ENCODE measurements around the gene CLEC12A.

CLEC12A gene

DNA sequence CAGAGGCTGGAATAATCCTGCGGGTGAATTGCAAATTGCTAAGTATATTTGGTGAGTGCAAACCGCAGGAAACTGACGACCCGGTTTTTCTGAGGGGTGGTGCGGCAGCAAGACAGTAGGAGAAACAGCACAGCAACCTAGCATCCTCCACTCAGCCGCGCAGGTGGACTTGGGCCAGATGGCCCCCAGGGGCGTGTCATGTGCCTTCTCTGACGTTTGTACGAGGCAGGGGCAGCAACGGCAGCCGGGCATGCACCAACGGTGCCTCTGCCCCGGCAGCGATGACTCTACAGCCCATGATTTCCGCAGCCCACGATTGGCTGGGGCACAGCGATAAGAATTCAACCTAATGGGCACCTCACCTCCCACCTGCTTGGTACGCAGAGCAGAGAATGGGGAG, 28.0 kb upstream of the CLEC12A start:
- H3K79me2 ChIP-seq (ENCODE audit: low read length): no peaks in the 10 kb centered on the region
- no peaks in the 10 kb centered on the region for H3K9me3 ChIP-seq (ENCODE audit: insufficient read depth, low read length)
- H3K36me3 ChIP-seq (replicated peaks; ENCODE audit: low read depth, low read length): no peaks in the 10 kb centered on the region
- H3K9ac ChIP-seq (ENCODE audit: low read length): no peak overlapping the region
- TF ChIP-seq, protein P1, sequence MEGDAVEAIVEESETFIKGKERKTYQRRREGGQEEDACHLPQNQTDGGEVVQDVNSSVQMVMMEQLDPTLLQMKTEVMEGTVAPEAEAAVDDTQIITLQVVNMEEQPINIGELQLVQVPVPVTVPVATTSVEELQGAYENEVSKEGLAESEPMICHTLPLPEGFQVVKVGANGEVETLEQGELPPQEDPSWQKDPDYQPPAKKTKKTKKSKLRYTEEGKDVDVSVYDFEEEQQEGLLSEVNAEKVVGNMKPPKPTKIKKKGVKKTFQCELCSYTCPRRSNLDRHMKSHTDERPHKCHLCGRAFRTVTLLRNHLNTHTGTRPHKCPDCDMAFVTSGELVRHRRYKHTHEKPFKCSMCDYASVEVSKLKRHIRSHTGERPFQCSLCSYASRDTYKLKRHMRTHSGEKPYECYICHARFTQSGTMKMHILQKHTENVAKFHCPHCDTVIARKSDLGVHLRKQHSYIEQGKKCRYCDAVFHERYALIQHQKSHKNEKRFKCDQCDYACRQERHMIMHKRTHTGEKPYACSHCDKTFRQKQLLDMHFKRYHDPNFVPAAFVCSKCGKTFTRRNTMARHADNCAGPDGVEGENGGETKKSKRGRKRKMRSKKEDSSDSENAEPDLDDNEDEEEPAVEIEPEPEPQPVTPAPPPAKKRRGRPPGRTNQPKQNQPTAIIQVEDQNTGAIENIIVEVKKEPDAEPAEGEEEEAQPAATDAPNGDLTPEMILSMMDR (IDR thresholded peaks at IDR 0.05; ENCODE audit: low read depth, low read length): no peak
- TF ChIP-seq EZH2phosphoT487 (IDR thresholded peaks at IDR 0.05; ENCODE audit: low read depth): no peak
- H3K27me3 ChIP-seq (ENCODE audit: low read depth, low read length): peaks cover 32% of the 10 kb centered on the region
- H3K4me2 ChIP-seq (ENCODE audit: low read length): peak overlapping the region; percentile 53
- H3K4me3 ChIP-seq (ENCODE audit: low read length): peak overlapping the region; percentile 55
- H4K20me1 ChIP-seq (ENCODE audit: insufficient read depth, low read length): no peaks in the 10 kb centered on the region
- peak overlapping the region; percentile 15; the same call in 1 of the 2 replicates for H2AFZ ChIP-seq (ENCODE audit: low read depth, low read length)
- peaks cover 32% of the 10 kb centered on the region for H3K4me1 ChIP-seq (ENCODE audit: low read length)
- no peak overlapping the region for H3K27ac ChIP-seq (ENCODE audit: low read length)

DNA sequence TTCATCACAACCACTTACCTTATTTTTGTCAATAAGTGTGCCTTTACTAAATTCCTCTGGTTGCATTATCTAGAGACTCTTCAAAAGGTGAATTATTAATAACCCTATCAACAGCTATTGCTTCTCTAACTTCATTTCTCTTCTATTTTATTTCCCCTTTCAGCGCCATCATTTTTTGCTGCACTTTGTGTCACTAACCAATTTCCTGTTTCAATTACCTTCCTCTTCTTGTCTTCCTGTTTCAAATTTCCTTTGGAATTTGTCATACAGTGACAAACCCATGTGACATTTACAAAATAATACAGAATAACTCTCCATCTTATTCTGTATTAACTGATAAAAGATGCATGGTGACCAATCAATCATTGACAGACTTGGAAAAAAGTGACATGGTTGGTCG, 26.8 kb upstream of the CLEC12A start:
- Histone ChIP-seq H3K4me2 (ENCODE audit: low read length) (no peak overlapping the region), H3K9ac (ENCODE audit: low read length) (no peak overlapping the region), H4K20me1 (ENCODE audit: insufficient read depth, low read length) (no peaks in the 10 kb centered on the region), H3K36me3 (replicated peaks; ENCODE audit: low read depth, low read length) (no peaks in the 10 kb centered on the region), H3K4me1 (ENCODE audit: low read length) (peaks cover 42% of the 10 kb centered on the region), H3K27me3 (ENCODE audit: low read depth, low read length) (peaks cover 32% of the 10 kb centered on the region), H3K9me3 (ENCODE audit: insufficient read depth, low read length) (no peaks in the 10 kb centered on the region), H3K27ac (ENCODE audit: low read length) (no peak overlapping the region), H3K79me2 (ENCODE audit: low read length) (no peaks in the 10 kb centered on the region), H3K4me3 (ENCODE audit: low read length) (no peak overlapping the region), H2AFZ (ENCODE audit: low read depth, low read length) (no peak overlapping the region)
- TF ChIP-seq EZH2phosphoT487 (IDR thresholded peaks at IDR 0.05; ENCODE audit: low read depth): no peak
- TF ChIP-seq, protein P1 (IDR thresholded peaks at IDR 0.05; ENCODE audit: low read depth, low read length): no peak

DNA sequence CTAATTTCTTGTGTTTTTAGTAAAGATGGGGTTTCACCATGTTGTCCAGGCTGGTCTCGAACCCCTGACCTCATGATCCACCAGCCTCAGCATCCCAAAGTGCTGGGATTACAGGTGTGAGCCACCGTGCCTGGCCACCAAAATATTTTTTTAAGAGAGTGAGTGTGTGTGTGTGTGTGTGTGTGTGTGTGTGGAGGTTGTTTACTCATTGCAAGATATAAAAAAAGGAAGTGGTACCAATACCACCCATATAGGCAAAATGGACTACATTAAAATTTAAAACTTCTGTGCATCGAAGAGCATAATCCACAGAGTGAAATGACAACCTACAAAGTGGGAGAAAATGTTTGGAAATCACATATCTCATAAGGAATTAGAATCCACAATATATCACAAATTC, 23.5 kb upstream of the CLEC12A start:
- Histone ChIP-seq H3K4me1 (ENCODE audit: low read length) (peaks cover 54% of the 10 kb centered on the region), H3K27me3 (ENCODE audit: low read depth, low read length) (peaks cover 18% of the 10 kb centered on the region)
- TF ChIP-seq EZH2phosphoT487 (IDR thresholded peaks at IDR 0.05; ENCODE audit: low read depth): no peak
- TF ChIP-seq, protein P1 (IDR thresholded peaks at IDR 0.05; ENCODE audit: low read depth, low read length): no peak

DNA sequence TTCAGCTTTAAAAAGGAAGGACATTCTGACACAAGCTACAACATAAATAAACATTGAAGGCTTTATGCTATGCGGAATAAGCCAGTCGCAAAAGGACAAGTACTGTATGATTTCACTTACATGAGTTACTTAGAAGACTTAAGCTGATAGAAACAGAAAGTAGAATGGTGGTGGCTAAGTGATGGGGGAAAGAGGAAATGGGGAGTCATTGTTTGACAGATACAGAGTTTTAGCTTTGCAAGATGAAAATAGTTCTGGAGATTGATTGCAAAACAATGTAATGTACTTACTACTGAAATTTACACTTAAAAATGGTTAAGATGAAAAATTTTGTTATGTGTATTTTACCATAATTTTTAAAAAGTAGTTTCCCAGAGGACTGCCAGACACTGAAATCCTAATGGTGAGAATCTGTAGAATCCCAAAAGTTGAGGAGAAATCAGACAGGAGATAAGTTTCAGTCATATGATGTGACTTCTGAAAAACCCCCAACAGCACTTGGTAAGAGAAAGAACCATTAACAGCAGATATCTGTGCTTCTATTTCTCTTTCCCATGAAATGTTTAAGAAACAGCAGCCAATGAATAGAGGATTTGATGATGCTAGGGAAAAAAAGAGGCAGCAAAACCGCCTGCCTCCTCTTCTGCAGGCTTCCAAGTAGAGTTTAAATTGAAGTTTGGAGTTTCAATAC, 22.5 kb upstream of the CLEC12A start:
- TF ChIP-seq, protein P1 (IDR thresholded peaks at IDR 0.05; ENCODE audit: low read depth, low read length): no peak
- no peak for TF ChIP-seq EZH2phosphoT487 (IDR thresholded peaks at IDR 0.05; ENCODE audit: low read depth)
- H3K4me3 ChIP-seq (ENCODE audit: low read length): peak overlapping the region; percentile 60

More for the DNA sequence above, 23.5 kb upstream of the CLEC12A start:
- Histone ChIP-seq H3K9ac (ENCODE audit: low read length) (no peak overlapping the region), H3K36me3 (replicated peaks; ENCODE audit: low read depth, low read length) (no peaks in the 10 kb centered on the region), H4K20me1 (ENCODE audit: insufficient read depth, low read length) (no peaks in the 10 kb centered on the region), H3K4me2 (ENCODE audit: low read length) (peak overlapping the region; percentile 83), H3K9me3 (ENCODE audit: insufficient read depth, low read length) (no peaks in the 10 kb centered on the region), H3K79me2 (ENCODE audit: low read length) (no peaks in the 10 kb centered on the region), H3K4me3 (ENCODE audit: low read length) (peak overlapping the region; percentile 59), H2AFZ (ENCODE audit: low read depth, low read length) (no peak overlapping the region), H3K27ac (ENCODE audit: low read length) (peak overlapping the region; percentile 82)

More for the DNA sequence above, 22.5 kb upstream of the CLEC12A start:
- Histone ChIP-seq H2AFZ (ENCODE audit: low read depth, low read length) (no peak overlapping the region), H3K4me2 (ENCODE audit: low read length) (peak overlapping the region; percentile 83), H3K4me1 (ENCODE audit: low read length) (peaks cover 48% of the 10 kb centered on the region), H3K9ac (ENCODE audit: low read length) (peak overlapping the region; percentile 41), H3K27me3 (ENCODE audit: low read depth, low read length) (peaks cover 7% of the 10 kb centered on the region), H3K9me3 (ENCODE audit: insufficient read depth, low read length) (no peaks in the 10 kb centered on the region), H4K20me1 (ENCODE audit: insufficient read depth, low read length) (no peaks in the 10 kb centered on the region), H3K27ac (ENCODE audit: low read length) (peak overlapping the region; percentile 82), H3K79me2 (ENCODE audit: low read length) (no peaks in the 10 kb centered on the region), H3K36me3 (replicated peaks; ENCODE audit: low read depth, low read length) (no peaks in the 10 kb centered on the region)
